Mesothelial cell of epicardium (in vitro differentiated cells): Measurements from ENCODE around the gene PRDM15. TPM values are rescaled to one million over a fixed set of nuclear protein-coding genes. Genes with fewer than 3 reads are reported as not detected.

Source experiments
- DNase-seq, 2 experiments: peaks; one replicate each; pipeline ENCODE4 v3.0.0; 2021; ENCODE audit warnings: low spot score in 2 of 2; ENCODE audit not compliant: unreplicated experiment in 2 of 2
- H3K27ac Mint-ChIP-seq: 2 replicates; pipeline ENCODE4 v1.8.0; 2021; ENCODE audit warnings: mixed read lengths
- H3K27me3 Mint-ChIP-seq: 2 replicates; pipeline ENCODE4 v1.8.0; 2021; ENCODE audit warnings: low read depth, mixed read lengths
- H3K36me3 Mint-ChIP-seq: 2 replicates; pipeline ENCODE4 v1.8.0; 2021; ENCODE audit warnings: mixed read lengths
- H3K4me1 Mint-ChIP-seq: 2 replicates; pipeline ENCODE4 v1.8.0; 2021; ENCODE audit warnings: mixed read lengths
- H3K4me3 Mint-ChIP-seq: 2 replicates; pipeline ENCODE4 v1.8.0; 2021; ENCODE audit warnings: mild to moderate bottlenecking, moderate library complexity, mixed read lengths
- H3K9me3 Mint-ChIP-seq: 2 replicates; pipeline ENCODE4 v1.8.0; 2021; ENCODE audit warnings: mixed read lengths
- total RNA-seq: library from RNA; stranded (reverse); gene quantifications from 3 replicates; pipeline ENCODE4 v1.2.1, GENCODE V29; 2021
- TF ChIP-seq, protein P1 (sequence below): fragments of 200-600 bp; sonication (generic); IDR thresholded peaks from one replicate; pipeline ENCODE4 v1.5.0; 2021; ENCODE audit warnings: antibody characterized with exemption; ENCODE audit not compliant: unreplicated experiment

Gene PRDM15
- total RNA-seq, 1 donor from 2014 or later = 12.0 TPM

DNA sequence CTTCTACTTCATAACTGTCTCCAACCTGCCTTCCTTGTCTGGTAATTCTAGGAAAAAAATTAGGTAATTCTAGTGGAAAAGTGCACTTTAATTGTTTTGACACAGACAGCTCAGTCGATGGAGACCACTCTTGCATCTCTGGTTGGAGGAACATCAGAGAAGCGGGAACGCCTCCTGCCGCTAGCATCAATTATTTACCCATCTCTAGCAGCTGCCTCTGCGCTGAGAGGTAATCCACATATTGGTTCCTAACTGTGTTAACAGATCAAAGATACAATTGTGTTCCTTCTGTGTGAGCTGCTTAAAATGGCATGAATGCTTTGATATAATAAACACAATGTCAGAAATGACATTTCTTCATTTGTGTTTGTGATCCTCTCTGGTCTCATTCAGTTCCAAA is 41.3 kb upstream of the PRDM15 start:
- TF ChIP-seq, protein P1, sequence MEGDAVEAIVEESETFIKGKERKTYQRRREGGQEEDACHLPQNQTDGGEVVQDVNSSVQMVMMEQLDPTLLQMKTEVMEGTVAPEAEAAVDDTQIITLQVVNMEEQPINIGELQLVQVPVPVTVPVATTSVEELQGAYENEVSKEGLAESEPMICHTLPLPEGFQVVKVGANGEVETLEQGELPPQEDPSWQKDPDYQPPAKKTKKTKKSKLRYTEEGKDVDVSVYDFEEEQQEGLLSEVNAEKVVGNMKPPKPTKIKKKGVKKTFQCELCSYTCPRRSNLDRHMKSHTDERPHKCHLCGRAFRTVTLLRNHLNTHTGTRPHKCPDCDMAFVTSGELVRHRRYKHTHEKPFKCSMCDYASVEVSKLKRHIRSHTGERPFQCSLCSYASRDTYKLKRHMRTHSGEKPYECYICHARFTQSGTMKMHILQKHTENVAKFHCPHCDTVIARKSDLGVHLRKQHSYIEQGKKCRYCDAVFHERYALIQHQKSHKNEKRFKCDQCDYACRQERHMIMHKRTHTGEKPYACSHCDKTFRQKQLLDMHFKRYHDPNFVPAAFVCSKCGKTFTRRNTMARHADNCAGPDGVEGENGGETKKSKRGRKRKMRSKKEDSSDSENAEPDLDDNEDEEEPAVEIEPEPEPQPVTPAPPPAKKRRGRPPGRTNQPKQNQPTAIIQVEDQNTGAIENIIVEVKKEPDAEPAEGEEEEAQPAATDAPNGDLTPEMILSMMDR = no peak
- Mint-ChIP-seq H3K4me1 (peaks cover 19% of the 10 kb centered on the region), H3K27me3 (no peaks in the 10 kb centered on the region), H3K36me3 (peaks cover 17% of the 10 kb centered on the region), H3K27ac (no peak overlapping the region), H3K9me3 (no peaks in the 10 kb centered on the region), H3K4me3 (no peak overlapping the region)
- no peak for DNase-seq

DNA sequence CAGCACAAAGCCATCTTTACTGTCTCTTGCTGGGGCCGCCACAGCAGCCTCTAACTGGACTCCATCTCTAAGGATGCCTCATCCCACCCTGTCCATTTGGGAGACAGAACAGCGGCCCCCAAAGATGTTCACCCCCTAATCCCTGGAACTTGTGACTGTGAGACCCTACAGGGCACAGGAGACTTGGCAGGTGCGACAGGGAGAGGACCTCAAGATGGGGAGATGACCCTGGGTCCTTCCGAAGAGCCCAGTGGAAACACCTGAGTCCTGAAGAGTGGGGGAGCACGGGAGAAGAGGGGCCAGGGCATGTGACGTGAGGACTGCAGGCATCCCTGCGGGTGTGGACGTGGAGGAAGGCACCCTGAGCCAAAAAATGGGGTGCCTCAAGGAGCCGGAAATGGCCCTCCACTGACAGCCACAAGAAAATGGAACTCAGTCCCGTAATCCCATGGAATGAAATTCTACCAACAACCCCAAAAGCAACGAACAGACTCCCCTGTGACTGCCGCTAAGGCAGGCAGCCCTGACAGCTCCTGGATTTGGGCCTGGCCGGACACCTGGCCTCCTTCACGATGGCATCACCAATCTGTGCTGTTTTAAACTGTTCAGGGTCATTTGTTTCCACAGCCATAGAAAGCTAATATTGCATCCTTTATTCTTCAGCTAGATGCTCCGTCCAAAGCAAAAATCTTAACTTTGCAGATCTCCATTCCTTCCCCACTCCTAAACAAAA is 40.7 kb upstream of the PRDM15 start:
- no peak overlapping the region for H3K27ac Mint-ChIP-seq

DNA sequence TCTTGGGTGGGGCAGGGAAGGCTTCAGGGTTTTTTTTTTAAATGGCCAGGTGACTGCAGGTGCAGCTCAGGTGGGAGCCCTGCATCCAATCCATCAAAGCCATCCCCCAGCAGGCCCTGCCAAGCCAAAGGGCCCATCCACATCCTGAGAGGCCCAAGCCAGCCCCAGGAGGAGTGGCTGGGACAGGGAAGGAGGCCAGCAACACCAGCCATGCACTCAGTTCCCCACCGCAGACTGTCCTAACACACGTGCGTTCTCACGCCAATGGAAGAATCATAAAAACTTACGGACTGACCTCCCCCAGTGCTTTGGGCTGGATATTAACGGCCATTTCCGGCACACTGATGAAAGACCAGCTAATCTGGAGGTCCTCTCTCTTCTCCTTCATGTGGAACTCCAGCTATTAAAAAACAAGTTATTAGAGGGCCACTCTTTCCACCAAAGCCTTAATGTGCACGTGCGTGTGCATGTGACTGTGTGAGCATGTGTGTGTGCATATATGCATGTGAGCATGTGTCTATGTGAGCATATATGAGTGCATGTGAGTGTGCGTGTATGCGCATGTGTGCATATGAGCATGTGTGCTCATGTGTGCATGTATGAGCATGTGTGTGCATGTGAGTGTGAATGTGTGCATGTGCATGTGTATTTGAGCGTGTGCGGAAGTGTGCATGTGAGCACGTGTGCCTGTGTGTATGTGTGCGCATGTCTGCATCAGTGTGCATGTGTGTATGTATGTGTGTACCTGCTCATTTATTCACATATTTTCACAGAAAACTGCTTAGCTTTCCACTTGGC is 39.6 kb upstream of the PRDM15 start:
- Mint-ChIP-seq H3K4me1 (peaks cover 8% of the 10 kb centered on the region), H3K4me3 (no peak overlapping the region), H3K9me3 (no peaks in the 10 kb centered on the region), H3K27ac (no peak overlapping the region), H3K36me3 (peaks cover 25% of the 10 kb centered on the region), H3K27me3 (no peaks in the 10 kb centered on the region)
- TF ChIP-seq, protein P1 = no peak
- DNase-seq = no peak

More for the DNA sequence above, 40.7 kb upstream of the PRDM15 start:
- TF ChIP-seq, protein P1 = no peak
- Mint-ChIP-seq H3K9me3 (no peaks in the 10 kb centered on the region), H3K4me3 (no peak overlapping the region), H3K36me3 (peaks cover 20% of the 10 kb centered on the region), H3K4me1 (peaks cover 18% of the 10 kb centered on the region), H3K27me3 (no peaks in the 10 kb centered on the region)
- DNase-seq = no peak

DNA sequence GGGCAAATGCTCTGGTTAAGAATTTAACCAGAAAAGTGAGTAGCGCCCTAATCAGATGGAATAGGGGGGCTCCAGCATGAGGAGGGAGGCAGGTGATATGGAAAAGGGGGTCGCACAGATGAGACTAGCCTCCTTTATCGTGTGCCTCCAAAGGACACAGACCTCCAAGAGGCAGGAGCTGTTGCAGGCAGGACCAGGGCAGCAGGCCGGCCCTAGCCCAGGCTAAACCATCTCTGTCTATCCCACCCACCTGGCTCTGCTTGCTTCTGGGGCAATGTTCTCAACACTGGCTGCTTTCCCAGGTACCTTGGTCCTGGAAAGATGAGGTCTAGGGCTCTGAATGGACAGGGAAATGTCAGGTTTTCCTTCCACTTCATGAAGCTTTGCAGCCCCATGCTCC is 38.4 kb upstream of the PRDM15 start:
- DNase-seq = no peak
- Mint-ChIP-seq H3K36me3 (peaks cover 31% of the 10 kb centered on the region), H3K4me3 (no peak overlapping the region), H3K27me3 (no peaks in the 10 kb centered on the region), H3K4me1 (peaks cover 2% of the 10 kb centered on the region), H3K27ac (no peak overlapping the region), H3K9me3 (no peaks in the 10 kb centered on the region)
- TF ChIP-seq, protein P1 = no peak

DNA sequence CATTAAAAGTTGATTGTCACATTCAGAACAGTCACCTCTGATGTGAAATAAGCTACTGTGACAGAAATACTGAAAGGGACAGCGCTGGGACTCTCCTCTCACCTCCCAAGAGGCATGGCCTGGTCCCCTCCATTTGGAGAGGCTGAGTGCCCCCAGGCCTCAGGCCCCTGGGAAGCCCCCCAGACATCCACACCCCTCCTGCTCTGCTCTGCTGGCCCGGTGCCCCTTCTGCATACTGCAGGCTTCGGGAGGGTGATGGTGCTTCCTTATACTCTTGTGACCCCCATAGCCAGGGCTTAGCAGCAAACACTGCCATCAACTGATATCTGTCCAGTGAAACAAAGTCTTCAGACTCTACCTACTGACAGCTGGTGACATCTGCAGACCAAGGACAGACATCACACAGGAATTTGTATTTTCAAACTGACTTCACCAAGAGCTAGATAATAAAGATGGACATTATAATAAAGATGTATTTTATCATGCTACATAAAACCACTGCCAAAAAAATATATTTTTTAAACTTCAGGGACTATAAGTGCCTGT is 37.8 kb upstream of the PRDM15 start:
- no peaks in the 10 kb centered on the region for H3K9me3 Mint-ChIP-seq

More for the DNA sequence above, 37.8 kb upstream of the PRDM15 start:
- TF ChIP-seq, protein P1 = no peak
- Mint-ChIP-seq H3K36me3 (peaks cover 31% of the 10 kb centered on the region), H3K4me1 (peaks cover 2% of the 10 kb centered on the region), H3K27me3 (no peaks in the 10 kb centered on the region), H3K4me3 (no peak overlapping the region), H3K27ac (no peak overlapping the region)
- DNase-seq = no peak
